Measurements from ENCODE around the gene STXBP5.

Gene STXBP5

GRCh38 chr6:147166360-147166944, 37.8 kb upstream of the STXBP5 start:
- H3K4me2 ChIP-seq (ENCODE audit: low read depth, low read length) = no peak overlapping the region
- H2AFZ ChIP-seq (ENCODE audit: low read length) = no peak overlapping the region
- no peaks in the 10 kb centered on the region for H4K20me1 ChIP-seq (ENCODE audit: insufficient read depth, low read length)
- no peak overlapping the region for H3K27ac ChIP-seq (ENCODE audit: low read length)
- H3K4me1 ChIP-seq (ENCODE audit: low read length) = no peaks in the 10 kb centered on the region
- H3K9me3 ChIP-seq (replicated peaks; ENCODE audit: insufficient read depth, low read length) = no peaks in the 10 kb centered on the region
- H3K79me2 ChIP-seq (ENCODE audit: low read length) = no peaks in the 10 kb centered on the region
- H3F3A ChIP-seq (ENCODE audit: insufficient read depth, low read length) = no peaks in the 10 kb centered on the region
- DNase-seq = no peak
- TF ChIP-seq CTCF (IDR thresholded peaks at IDR 0.05; ENCODE audit: low read length) (no peak), EZH2 (optimal IDR thresholded peaks at IDR 0.05; ENCODE audit: low read depth, low read length) (no peak), EZH2phosphoT487 (IDR thresholded peaks at IDR 0.05; ENCODE audit: low read length) (no peak)
- H3K9me2 ChIP-seq (replicated peaks; ENCODE audit: insufficient read depth, low read length) = no peaks in the 10 kb centered on the region
- H3K9ac ChIP-seq (ENCODE audit: low read length) = no peak overlapping the region
- no peaks in the 10 kb centered on the region for H3K36me3 ChIP-seq (replicated peaks; ENCODE audit: insufficient read depth, low read length)
- H3K27me3 ChIP-seq (replicated peaks; ENCODE audit: insufficient read depth, low read length) = no peaks in the 10 kb centered on the region
- no peak overlapping the region for H3K4me3 ChIP-seq (ENCODE audit: low read length)

GRCh38 chr6:147166992-147167391, 37.2 kb upstream of the STXBP5 start:
- no peaks in the 10 kb centered on the region for H3K9me3 ChIP-seq (replicated peaks; ENCODE audit: insufficient read depth, low read length)
- no peaks in the 10 kb centered on the region for H3F3A ChIP-seq (ENCODE audit: insufficient read depth, low read length)
- DNase-seq = no peak
- no peak overlapping the region for H3K9ac ChIP-seq (ENCODE audit: low read length)
- H3K9me2 ChIP-seq (replicated peaks; ENCODE audit: insufficient read depth, low read length) = no peaks in the 10 kb centered on the region
- TF ChIP-seq EZH2 (optimal IDR thresholded peaks at IDR 0.05; ENCODE audit: low read depth, low read length) = no peak
- no peak for TF ChIP-seq EZH2phosphoT487 (IDR thresholded peaks at IDR 0.05; ENCODE audit: low read length)
- no peak for TF ChIP-seq CTCF (IDR thresholded peaks at IDR 0.05; ENCODE audit: low read length)
- H3K36me3 ChIP-seq (replicated peaks; ENCODE audit: insufficient read depth, low read length) = no peaks in the 10 kb centered on the region
- H3K4me3 ChIP-seq (ENCODE audit: low read length) = no peak overlapping the region
- H3K4me1 ChIP-seq (ENCODE audit: low read length) = no peaks in the 10 kb centered on the region
- no peak overlapping the region for H3K4me2 ChIP-seq (ENCODE audit: low read depth, low read length)
- no peaks in the 10 kb centered on the region for H3K27me3 ChIP-seq (replicated peaks; ENCODE audit: insufficient read depth, low read length)
- no peaks in the 10 kb centered on the region for H3K79me2 ChIP-seq (ENCODE audit: low read length)
- H3K27ac ChIP-seq (ENCODE audit: low read length) = no peak overlapping the region
- no peaks in the 10 kb centered on the region for H4K20me1 ChIP-seq (ENCODE audit: insufficient read depth, low read length)
- no peak overlapping the region for H2AFZ ChIP-seq (ENCODE audit: low read length)

- Histone ChIP-seq H3K79me2 (ENCODE audit: low read length) (no peaks in the 10 kb centered on the region), H3K4me2 (ENCODE audit: low read depth, low read length) (no peak overlapping the region), H3K36me3 (replicated peaks; ENCODE audit: insufficient read depth, low read length) (no peaks in the 10 kb centered on the region), H3K4me3 (ENCODE audit: low read length) (no peak overlapping the region), H2AFZ (ENCODE audit: low read length) (no peak overlapping the region), H3K9me2 (replicated peaks; ENCODE audit: insufficient read depth, low read length) (no peaks in the 10 kb centered on the region), H3F3A (ENCODE audit: insufficient read depth, low read length) (no peaks in the 10 kb centered on the region), H3K27me3 (replicated peaks; ENCODE audit: insufficient read depth, low read length) (no peaks in the 10 kb centered on the region), H3K4me1 (ENCODE audit: low read length) (no peaks in the 10 kb centered on the region), H3K27ac (ENCODE audit: low read length) (no peak overlapping the region), H4K20me1 (ENCODE audit: insufficient read depth, low read length) (no peaks in the 10 kb centered on the region), H3K9me3 (replicated peaks; ENCODE audit: insufficient read depth, low read length) (no peaks in the 10 kb centered on the region), H3K9ac (ENCODE audit: low read length) (no peak overlapping the region)
- no peak for TF ChIP-seq CTCF (IDR thresholded peaks at IDR 0.05; ENCODE audit: low read length)
- TF ChIP-seq EZH2 (optimal IDR thresholded peaks at IDR 0.05; ENCODE audit: low read depth, low read length) = no peak
- no peak for TF ChIP-seq EZH2phosphoT487 (IDR thresholded peaks at IDR 0.05; ENCODE audit: low read length)
- no peak for DNase-seq
These were observed 36.4 kb upstream of the STXBP5 start for GRCh38 chr6:147167576-147168461.

Data from MM.1S (cell line).